ENCODE results near the gene FZD8.

Gene FZD8

GRCh38 chr10:35606430-35606829, 35.7 kb downstream of the FZD8 start:
- no peak for DNase-seq (ENCODE audit: low spot score)

GRCh38 chr10:35605191-35605590, 36.9 kb downstream of the FZD8 start, which contains the start of gene GJD4:
TSS of gene GJD4 (plus strand) at chr10:35605341. CDS start at chr10:35605568, 227 bp downstream.
- no peak for DNase-seq (ENCODE audit: low spot score)

GRCh38 chr10:35600193-35600592, 41.9 kb downstream of the FZD8 start:
- DNase-seq (ENCODE audit: low spot score) = no peak

- no peak for DNase-seq (ENCODE audit: low spot score)
Measured at GRCh38 chr10:35598379-35598778, 43.7 kb downstream of the FZD8 start.

GRCh38 chr10:35595106-35595505, 47.0 kb downstream of the FZD8 start:
- no peak for DNase-seq (ENCODE audit: low spot score)

- DNase-seq (ENCODE audit: low spot score) = no peak
Measured at GRCh38 chr10:35594115-35595079, 47.7 kb downstream of the FZD8 start.

- no peak for DNase-seq (ENCODE audit: low spot score)
Measured at GRCh38 chr10:35592441-35592840, 49.7 kb downstream of the FZD8 start.

GRCh38 chr10:35588836-35589235, 53.3 kb downstream of the FZD8 start:
- no peak for DNase-seq (ENCODE audit: low spot score)
